NOMO-1 (cell line): ENCODE results near the gene PTPRN2.
"Not testable (repeated sequence)": the region's sequence is repeated elsewhere in the genome, so short reads cannot be mapped to it uniquely, and the experiment has no call there.

ENCODE experiments used
- DNase-seq, 2 experiments: peaks; one replicate each; lab custom pipeline; 2025; ENCODE audit not compliant: unreplicated experiment in 2 of 2; lab: John Stamatoyannopoulos, UW

PTPRN2 gene

GRCh38 chr7:158295966-158296797 is 291.4 kb downstream of the PTPRN2 start:
- DNase-seq: no peak

GRCh38 chr7:158294468-158295215 is 293.0 kb downstream of the PTPRN2 start:
- not testable (repeated sequence) for DNase-seq

- DNase-seq: no peak
Observed at GRCh38 chr7:158292948-158293347, 294.7 kb downstream of the PTPRN2 start.

- DNase-seq: no peak
Observed at GRCh38 chr7:158291998-158292397, 295.6 kb downstream of the PTPRN2 start.

GRCh38 chr7:158289761-158290523 is 297.7 kb downstream of the PTPRN2 start:
- DNase-seq: no peak

- DNase-seq: no peak
Observed at GRCh38 chr7:158289231-158289630, 298.4 kb downstream of the PTPRN2 start.

- DNase-seq: no peak
Observed at GRCh38 chr7:158286210-158286609, 301.4 kb downstream of the PTPRN2 start.

GRCh38 chr7:158285383-158285770 is 302.2 kb downstream of the PTPRN2 start:
- no peak for DNase-seq

- no peak for DNase-seq
Observed at GRCh38 chr7:158284617-158285382, 302.8 kb downstream of the PTPRN2 start.

GRCh38 chr7:158284121-158284520 is 303.5 kb downstream of the PTPRN2 start:
- no peak for DNase-seq

- DNase-seq: no peak
Observed at GRCh38 chr7:158283016-158283974, 304.3 kb downstream of the PTPRN2 start.

GRCh38 chr7:158282461-158283001 is 305.1 kb downstream of the PTPRN2 start:
- DNase-seq: no peak

GRCh38 chr7:158281441-158281840 is 306.2 kb downstream of the PTPRN2 start:
- DNase-seq: no peak

- DNase-seq: no peak
Observed at GRCh38 chr7:158280448-158281144, 307.0 kb downstream of the PTPRN2 start.

- DNase-seq: no peak
Observed at GRCh38 chr7:158279539-158280447, 307.8 kb downstream of the PTPRN2 start.

GRCh38 chr7:158278745-158279320 is 308.8 kb downstream of the PTPRN2 start:
- DNase-seq: no peak
